ENCODE results near the gene MAZ.
A peak's percentile ranks its signal among the peaks of the same experiment; 100 is the strongest.
"Not testable (repeated sequence)": the region's sequence is repeated elsewhere in the genome, so short reads cannot be mapped to it uniquely, and the experiment has no call there.

MAZ gene

DNA sequence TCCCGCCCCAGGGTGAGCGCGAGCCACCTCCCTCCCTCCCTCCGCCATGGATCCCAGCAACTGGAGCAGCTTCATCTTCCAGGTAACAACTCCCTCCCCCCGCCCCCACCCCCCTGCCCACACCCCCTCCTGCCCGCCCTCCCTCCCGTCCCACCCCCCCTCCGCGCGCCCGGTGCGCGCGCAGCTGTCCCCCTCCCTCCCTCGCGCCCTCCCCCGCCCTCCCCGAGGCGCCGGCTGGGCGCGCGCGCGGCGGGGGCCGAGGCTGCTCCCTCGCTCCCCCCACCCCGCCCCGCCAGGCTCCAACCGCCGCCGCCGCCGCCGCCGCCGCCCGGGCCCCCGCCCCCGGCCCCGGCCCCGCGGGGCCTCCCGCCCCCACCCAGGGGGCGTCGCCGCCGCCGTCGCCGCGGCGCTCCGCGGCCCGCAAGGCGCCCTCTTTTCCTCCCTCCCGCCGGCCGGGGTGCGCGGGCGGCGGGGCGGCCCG lies at the start of gene MAZ:
TSS of gene MAZ (plus strand) at position 431 of the 481 bp plus-strand sequence. CDS start 173 bp downstream, outside the sequence.
- DNase-seq, result peak; percentile 90

DNA sequence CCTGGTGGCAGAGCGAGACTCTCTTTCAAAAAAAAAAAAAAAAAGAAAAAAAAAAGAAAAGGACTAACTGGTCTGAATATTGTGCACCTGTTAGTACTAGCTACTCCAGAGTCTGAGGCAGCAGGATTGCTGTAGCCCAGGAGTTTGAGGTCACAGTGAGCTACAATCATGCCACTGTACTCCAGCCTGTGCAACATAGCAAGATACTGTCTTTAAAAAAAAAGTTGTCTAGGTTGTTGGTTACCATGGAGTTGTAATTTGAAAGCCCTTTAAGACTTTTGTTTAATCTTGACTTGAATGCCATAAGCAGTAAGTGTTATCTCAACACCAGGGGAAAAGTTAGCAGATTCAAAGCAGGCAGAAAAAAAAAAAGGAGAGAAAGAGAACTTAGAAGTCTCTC lies 49.7 kb upstream of the MAZ start:
- no peak for DNase-seq

- DNase-seq, result not testable (repeated sequence)
Observed at GRCh38 chr16:29757086-29757485, 49.2 kb upstream of the MAZ start.

DNA sequence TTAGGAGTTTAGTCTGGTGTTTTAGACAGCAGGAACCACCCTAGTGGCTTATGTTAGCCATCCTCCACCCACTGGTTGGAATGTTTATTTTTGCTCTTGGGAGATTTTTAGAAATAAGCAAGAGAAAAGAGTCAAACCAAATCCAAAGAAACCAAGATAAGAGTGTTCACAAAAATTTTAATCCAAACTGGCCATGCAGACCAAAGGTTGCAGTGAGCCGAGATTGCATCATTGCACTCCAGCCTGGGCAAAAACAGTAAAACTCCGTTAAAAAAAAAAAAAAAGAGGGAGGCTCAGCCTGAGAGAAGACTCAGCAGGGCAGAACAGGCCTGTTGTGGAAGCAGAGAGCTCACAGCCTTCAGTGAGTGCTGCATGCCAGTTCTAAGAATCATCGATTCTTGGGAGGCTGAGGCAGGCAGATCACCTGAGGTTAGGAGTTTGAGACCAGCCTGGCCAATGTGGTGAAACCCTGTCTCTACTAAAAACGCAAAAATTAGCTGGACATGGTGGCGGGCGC lies 48.3 kb upstream of the MAZ start:
- DNase-seq, result no peak

DNA sequence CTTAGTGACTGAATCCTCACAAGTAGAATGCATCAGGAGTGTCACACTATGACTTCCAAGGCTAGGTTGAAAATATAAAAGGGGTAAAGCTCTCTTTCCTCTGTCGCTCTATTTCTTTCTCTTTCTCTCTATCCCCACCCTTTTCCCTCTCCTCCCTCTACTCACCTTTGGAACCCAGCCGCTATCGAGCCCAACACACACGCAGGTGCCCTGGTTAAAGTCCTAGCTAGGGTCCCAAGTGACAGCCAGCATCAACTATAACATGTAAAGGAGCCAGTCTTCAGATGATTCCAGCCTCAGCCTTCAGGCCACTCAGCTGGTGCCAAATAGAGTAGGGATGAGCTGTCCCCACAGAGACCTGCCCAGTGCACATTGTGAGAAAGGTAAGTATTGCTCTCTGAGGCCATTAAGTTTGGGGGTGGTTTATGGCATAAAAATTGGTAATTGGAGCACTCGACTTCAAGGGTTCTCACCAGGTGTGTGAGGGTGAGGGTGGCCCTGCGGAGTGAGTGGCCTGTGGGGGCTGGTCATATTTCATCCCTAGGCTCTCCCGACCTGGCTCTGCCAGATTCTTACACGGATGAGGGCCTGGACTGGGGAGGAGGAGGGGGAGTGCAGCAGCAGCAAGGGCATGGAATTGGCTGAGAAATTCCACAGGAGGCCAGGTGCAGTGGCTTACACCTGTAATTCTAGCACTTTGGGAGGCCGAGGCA lies 45.6 kb upstream of the MAZ start:
- DNase-seq, result peak; percentile 65

DNA sequence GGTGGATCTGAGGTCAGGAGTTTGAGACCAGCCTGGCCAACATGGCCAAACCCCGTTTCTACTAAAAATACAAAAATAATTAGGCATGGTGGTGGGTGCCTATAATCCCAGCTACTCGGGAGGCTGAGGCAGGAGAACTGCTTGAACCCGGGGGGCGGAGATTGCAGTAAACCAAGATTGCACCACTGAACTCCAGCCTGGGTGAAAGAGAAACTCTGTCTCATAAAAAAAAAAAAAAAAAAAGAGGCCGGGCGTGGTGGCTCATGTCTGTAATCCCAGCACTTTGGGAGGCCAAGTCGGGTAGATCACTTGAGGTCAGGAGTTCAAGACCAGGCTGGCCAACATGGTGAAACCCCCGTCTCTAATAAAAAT lies 45.1 kb upstream of the MAZ start:
- not testable (repeated sequence) for DNase-seq

- DNase-seq, result no peak
Observed at GRCh38 chr16:29761882-29762281, 44.4 kb upstream of the MAZ start.

DNA sequence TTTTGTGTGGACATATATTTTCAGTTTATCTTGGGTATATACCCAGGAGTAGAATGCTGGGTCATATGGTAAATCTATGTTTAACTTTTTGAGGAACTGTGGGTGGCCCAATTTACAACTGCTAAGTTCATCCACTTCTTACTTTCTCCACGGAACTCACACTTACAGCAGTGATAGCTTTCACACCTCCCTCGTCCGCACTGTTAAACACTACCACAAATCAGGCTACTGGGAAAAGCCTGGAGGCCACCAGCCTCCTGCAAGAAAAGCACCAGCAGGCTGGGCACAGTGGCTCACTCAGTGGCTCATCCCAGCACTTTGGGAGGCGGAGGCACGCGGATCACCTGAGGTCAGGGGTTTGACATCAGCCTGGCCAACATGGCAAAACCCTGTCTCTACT lies 43.0 kb upstream of the MAZ start:
- DNase-seq, result no peak

DNA sequence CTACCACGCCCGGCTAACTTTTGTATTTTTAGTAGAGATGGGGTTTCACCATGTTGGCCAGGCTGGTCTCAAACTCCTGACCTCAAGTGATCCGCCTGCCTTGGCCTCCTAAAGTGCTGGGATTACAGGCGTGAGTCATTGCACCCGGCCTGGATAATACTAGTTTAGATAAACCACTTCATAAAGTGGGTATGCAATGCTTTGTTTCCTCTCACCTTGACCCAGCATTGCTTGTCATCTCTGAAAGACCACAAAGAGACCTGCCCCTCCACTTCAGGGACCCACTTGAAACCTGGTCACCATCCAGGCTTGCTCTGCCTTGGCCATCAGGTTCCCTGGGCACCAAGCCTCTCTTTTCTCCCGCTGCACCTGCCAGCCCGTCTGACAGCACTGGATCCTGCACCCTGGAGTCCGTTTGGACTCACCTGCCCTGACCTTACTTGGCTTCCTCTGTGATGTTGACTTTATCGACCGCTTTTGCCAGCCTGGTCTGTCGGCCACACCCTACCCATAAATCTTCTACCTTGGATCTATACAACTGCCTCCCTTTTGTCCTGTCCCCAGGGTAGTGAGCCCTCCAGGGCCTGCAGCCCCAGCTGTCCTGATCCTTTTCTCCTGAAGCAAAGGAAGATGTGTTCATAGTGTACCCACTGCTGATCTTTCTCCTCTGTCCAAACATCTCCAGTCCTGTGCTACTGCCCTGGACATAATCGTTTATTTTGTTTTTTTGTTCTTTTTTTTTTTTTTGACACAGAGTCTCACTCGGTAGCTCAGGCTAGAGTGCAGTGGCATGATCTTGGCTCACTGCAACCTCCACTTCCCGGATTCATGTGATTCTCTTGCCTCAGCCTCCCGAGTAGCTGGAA lies 40.9 kb upstream of the MAZ start:
- DNase-seq, result peak; percentile 96

- DNase-seq, result no peak
Observed at GRCh38 chr16:29766571-29766970, 39.8 kb upstream of the MAZ start.

- DNase-seq, result no peak
Observed at GRCh38 chr16:29767062-29767461, 39.3 kb upstream of the MAZ start.

- DNase-seq, result no peak
Observed at GRCh38 chr16:29769507-29769906, 36.8 kb upstream of the MAZ start.

DNA sequence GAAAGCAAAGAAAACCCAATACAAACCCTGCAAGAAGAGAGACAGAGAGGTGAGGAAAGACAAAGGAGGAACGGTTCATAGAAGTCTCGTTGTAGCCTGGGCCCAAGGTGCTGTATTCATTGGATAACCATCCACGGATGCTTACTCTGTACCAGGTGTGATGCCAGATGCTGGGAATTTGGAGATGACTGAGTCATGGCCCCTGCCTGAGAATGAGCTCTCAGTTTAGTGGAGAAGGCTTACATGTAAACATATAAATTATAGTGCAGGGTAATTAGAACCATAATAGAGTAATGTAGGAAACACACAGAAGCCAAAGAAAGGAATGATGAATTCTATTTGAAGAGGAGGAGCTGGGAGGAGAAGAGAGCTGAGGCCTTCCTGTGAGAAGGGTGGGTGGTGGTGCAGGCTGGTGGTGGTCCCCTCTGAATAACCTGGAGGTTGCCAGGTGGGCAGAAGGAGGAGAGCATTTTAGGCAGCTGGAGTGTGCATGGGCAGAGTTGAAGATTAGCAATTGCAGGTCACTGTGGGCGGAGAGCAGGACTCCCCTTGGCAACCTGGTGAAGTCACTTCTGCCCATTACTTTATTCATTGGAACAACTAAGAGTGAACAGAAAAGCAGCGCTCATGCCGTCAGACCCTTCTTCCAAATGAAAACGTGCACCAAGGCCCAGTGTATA lies 35.9 kb upstream of the MAZ start:
- DNase-seq, result no peak

DNA sequence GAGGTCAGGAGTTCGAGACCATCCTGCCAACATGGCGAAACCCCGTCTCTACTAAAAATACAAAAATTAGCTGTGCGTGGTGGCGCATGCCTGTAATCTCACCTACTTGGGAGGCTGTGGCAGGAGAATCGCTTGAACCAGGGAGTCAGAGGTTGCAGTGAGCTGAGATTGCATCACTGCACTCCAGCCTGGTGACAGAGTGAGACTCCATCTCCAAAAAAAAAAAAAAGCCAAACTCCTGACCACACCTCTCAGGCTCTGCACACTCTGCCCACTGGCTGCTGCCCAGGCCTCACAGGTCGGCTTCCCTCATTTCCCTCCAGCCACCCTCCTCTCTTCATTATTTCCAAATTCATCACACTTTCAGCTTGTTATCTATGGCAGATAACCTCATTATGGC lies 34.0 kb upstream of the MAZ start:
- not testable (repeated sequence) for DNase-seq

DNA sequence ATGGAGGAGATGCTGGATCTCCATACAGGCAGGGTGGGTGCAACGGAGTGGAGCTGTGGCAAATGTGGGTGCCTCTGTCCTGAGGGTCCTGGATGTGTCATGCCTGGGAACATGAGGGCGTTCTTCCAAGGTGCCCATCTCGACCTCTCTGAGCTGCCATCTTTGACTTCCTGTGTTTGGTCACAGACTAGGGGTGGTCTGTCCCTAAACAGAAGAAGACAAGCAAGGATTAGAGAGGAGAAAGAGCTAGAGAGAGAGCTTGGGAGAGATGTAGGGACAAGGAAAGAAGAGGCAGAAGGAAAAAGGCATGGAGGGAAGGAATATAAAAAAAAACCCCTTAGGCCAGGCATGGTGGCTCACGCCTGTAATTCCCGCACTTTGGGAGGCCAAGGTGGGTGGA lies 31.6 kb upstream of the MAZ start:
- no peak for DNase-seq

DNA sequence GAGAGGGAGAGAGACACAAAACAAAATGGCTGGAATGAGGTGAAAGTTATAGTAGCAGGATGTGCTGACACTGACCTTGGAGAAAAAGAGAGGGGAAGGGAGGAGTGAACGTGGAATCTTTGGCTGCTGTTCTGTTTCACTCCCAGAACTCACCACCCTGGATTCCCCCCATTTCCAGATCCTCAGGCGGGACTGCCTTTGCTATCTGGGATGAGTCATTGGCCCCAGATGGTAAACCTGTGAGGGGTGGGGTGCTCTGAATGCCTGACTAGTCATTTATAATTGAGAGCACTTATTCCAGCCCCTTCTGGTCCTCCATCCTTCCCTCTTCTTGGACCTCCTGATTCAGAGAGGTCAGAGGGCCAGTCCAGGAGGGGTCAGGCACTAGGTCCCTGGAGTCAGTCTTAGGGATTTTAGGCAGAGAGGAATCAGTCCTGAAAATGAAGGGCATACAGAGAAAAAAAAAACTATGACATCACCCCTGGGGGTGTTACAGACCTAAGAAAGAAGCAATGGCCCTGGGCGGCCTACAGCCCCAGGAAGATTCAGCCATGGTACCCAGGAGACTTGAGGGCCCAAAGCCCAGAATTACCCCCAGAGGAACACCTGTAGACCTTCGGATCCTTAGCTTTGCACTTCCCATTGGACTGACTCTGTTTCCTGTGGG lies 30.5 kb upstream of the MAZ start:
- no peak for DNase-seq

GRCh38 chr16:29777576-29778350 lies 28.6 kb upstream of the MAZ start, which contains the start of gene ZG16:
Gene ZG16 (plus strand): TSS chr16:29778256. CDS start chr16:29779267, 1,011 bp downstream.
- DNase-seq, result peak; percentile 25

- DNase-seq, result no peak
Observed at GRCh38 chr16:29779474-29779873, 26.9 kb upstream of the MAZ start.

- DNase-seq, result not testable (repeated sequence)
Observed at GRCh38 chr16:29783094-29783953, 23.0 kb upstream of the MAZ start.

DNA sequence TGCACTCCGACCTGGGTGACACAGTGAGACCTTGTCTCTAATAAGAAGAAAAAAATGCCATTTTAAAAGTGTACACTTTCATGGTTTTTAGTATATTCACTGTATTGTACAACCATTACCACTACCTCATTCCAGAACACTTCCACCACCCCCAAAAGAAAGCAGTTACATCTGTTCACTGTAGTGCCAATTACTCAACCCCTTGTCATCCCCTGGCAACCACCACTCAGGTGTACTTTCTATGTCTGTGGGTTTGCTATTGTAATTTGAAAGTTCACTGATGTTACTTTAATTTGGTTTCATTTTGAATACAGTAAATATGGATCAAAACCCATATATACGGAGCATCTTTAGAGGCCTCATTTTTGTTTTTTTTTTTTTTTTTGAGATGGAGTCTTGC lies 22.2 kb upstream of the MAZ start:
- DNase-seq, result no peak

Measured in NCI-H2029 (cell line).